K562 (cell line): ENCODE results near the gene CRB2. TPM values are rescaled to one million over a fixed set of nuclear protein-coding genes. Genes with fewer than 3 reads are reported as not detected.

Experiments
- COPS2 ChIP-seq: fragments of 450-650 bp; conservative IDR thresholded peaks from 2 replicates; pipeline ENCODE4 v1.6.1; 2016; ENCODE audit warnings: mild to moderate bottlenecking, moderate library complexity
- ERF ChIP-seq: fragments of 450-650 bp; formaldehyde crosslinking; IDR thresholded peaks from 2 replicates; pipeline ENCODE4 v1.4.0; 2020; ENCODE audit warnings: mild to moderate bottlenecking, mixed read lengths
- ETV1 ChIP-seq: fragments of 450-650 bp; conservative IDR thresholded peaks from 2 replicates; pipeline ENCODE4 v1.6.1; 2016; ENCODE audit warnings: missing genetic modification characterization, control low read depth, low read depth, missing compliant biosample characterization
- HLTF ChIP-seq: fragments of 450-650 bp; IDR thresholded peaks from 2 replicates; pipeline ENCODE4 v1.6.1; 2016
- HNRNPLL ChIP-seq: fragments of 200-400 bp; formaldehyde crosslinking; IDR thresholded peaks from 2 replicates; pipeline ENCODE4 v1.6.1; 2017; ENCODE audit warnings: low read length, low read depth, mild to moderate bottlenecking; ENCODE audit not compliant: poor library complexity, severe bottlenecking
- MAFF ChIP-seq: IDR thresholded peaks from 2 replicates; pipeline ENCODE4 v1.6.1; 2012; ENCODE audit warnings: low read length, improper control_type of control experiment
- MAZ ChIP-seq, 2 experiments: fragments of 450-650 bp in 1 of 2; sonication (generic) in 1 of 2; formaldehyde crosslinking; IDR thresholded peaks in 1 of 2; conservative IDR thresholded peaks in 1 of 2; 2 replicates each; pipeline versions ENCODE4 v1.4.0 to v1.5.0; 2020; ENCODE audit warnings: mild to moderate bottlenecking in 1 of 2, missing genetic modification reagents in 1 of 2
- MEIS2 ChIP-seq: fragments of 450-650 bp; IDR thresholded peaks from 2 replicates; pipeline ENCODE4 v1.6.1; 2014; ENCODE audit warnings: mild to moderate bottlenecking; ENCODE audit not compliant: partially characterized antibody
- NUFIP1 ChIP-seq: fragments of 450-650 bp; IDR thresholded peaks from 2 replicates; pipeline ENCODE4 v1.6.1; 2018; ENCODE audit not compliant: partially characterized antibody
- PCBP1 ChIP-seq: fragments of 200-400 bp; formaldehyde crosslinking; IDR thresholded peaks from 2 replicates; pipeline ENCODE4 v1.6.1; 2018; ENCODE audit warnings: mild to moderate bottlenecking, low read depth, low read length; ENCODE audit not compliant: poor library complexity, severe bottlenecking
- PRMT5 ChIP-seq: sonication (generic); formaldehyde crosslinking; IDR thresholded peaks from 2 replicates; pipeline ENCODE4 v1.5.0; 2020; ENCODE audit warnings: missing genetic modification reagents
- SIRT6 ChIP-seq: IDR thresholded peaks from one replicate; pipeline ENCODE4 v1.6.1; 2012; ENCODE audit warnings: low read depth, mild to moderate bottlenecking, control low read depth, inconsistent platforms, low read length, moderate library complexity
- SIX5 ChIP-seq, 2 experiments: IDR thresholded peaks; 2 replicates each; pipeline ENCODE4 v1.6.1; 2011; ENCODE audit warnings: low read length in 2 of 2, borderline replicate concordance in 1 of 2, low read depth in 1 of 2, mild to moderate bottlenecking in 1 of 2, moderate library complexity in 1 of 2; ENCODE audit not compliant: insufficient read depth in 1 of 2
- SMC3 ChIP-seq: conservative IDR thresholded peaks from 2 replicates; pipeline ENCODE4 v1.6.1; 2011; ENCODE audit warnings: low read depth, low read length, improper control_type of control experiment; ENCODE audit not compliant: insufficient read depth
- TARDBP ChIP-seq: fragments of 450-650 bp; IDR thresholded peaks from 2 replicates; pipeline ENCODE4 v1.6.1; 2016
- TCFL5 ChIP-seq: fragments of 250-450 bp; sonication (Bioruptor Pico); conservative IDR thresholded peaks from 2 replicates; pipeline ENCODE4 v1.6.1; 2021; ENCODE audit warnings: mild to moderate bottlenecking, moderate library complexity, matching md5 sums
- U2AF2 ChIP-seq: fragments of 200-400 bp; formaldehyde crosslinking; optimal IDR thresholded peaks from 2 replicates; pipeline ENCODE3; 2017; ENCODE audit warnings: low read depth, mild to moderate bottlenecking, low read length
- ZNF140 ChIP-seq: fragments of 250-450 bp; sonication (Bioruptor Pico); IDR thresholded peaks from 2 replicates; pipeline ENCODE4 v1.8.0; 2021; ENCODE audit warnings: moderate library complexity, mild to moderate bottlenecking, inconsistent platforms
- ZNF224 ChIP-seq: sonication (generic); formaldehyde crosslinking; IDR thresholded peaks from 2 replicates; pipeline ENCODE4 v1.8.0; 2022; ENCODE audit warnings: mild to moderate bottlenecking, missing genetic modification reagents
- polyA plus RNA-seq, 8 experiments: library from polyadenylated mRNA; depleted of rRNA in 4 of 8; stranded (reverse) in 5 of 8; unstranded in 3 of 8; fragments of >200 nt; fragmentation: Nextera tagmentation in 2 of 8; fragmentation: Illumina TruSeq in 1 of 8; extraction: Ambion mirVana in 2 of 8; extraction: Trizol in 1 of 8; gene quantifications; 2 replicates each; pipeline versions ENCODE4 v1.2.1 to v1.2.3, GENCODE V29; 2011 to 2014; ENCODE audit warnings: inconsistent platforms in 1 of 8, missing spikeins in 1 of 8
- total RNA-seq, 7 experiments: library from RNA; depleted of rRNA in 6 of 7; stranded (reverse); fragments of >200 nt in 6 of 7; fragmentation: Illumina TruSeq in 2 of 7; extraction: Trizol in 2 of 7; gene quantifications; 2 replicates each; pipeline versions ENCODE4 v1.2.1 to v1.2.3, GENCODE V29; 2011 to 2021; ENCODE audit warnings: low replicate concordance in 1 of 7
- TF ChIP-seq, protein P1 (sequence below), 2 experiments: fragments of 450-650 bp; conservative IDR thresholded peaks; 2 replicates each; pipeline ENCODE4 v1.6.1; 2017; ENCODE audit warnings: mild to moderate bottlenecking in 2 of 2, moderate library complexity in 2 of 2
- TF ChIP-seq, protein P2 (sequence below): fragments of 250-450 bp; sonication (Bioruptor Pico); IDR thresholded peaks from 2 replicates; pipeline ENCODE4 v1.8.0; 2022; ENCODE audit warnings: moderate library complexity, mild to moderate bottlenecking, inconsistent platforms
- TF ChIP-seq, protein P3 (sequence below), 2 experiments: fragments of 200-800 bp in 1 of 2; sonication (Bioruptor generic) in 1 of 2; sonication (generic) in 1 of 2; formaldehyde crosslinking in 1 of 2; IDR thresholded peaks in 1 of 2; conservative IDR thresholded peaks in 1 of 2; 2 replicates each; pipeline versions ENCODE4 v1.5.0 to v1.6.1; 2016 to 2020; ENCODE audit warnings: missing compliant biosample characterization in 1 of 2, missing genetic modification characterization in 1 of 2, missing genetic modification reagents in 1 of 2
- TF ChIP-seq, protein P4 (sequence below): fragments of 250-450 bp; sonication (Bioruptor Pico); IDR thresholded peaks from 2 replicates; pipeline ENCODE4 v1.8.0; 2021; ENCODE audit warnings: moderate library complexity, mild to moderate bottlenecking, inconsistent platforms
- TF ChIP-seq, protein P5 (sequence below): fragments of 450-650 bp; IDR thresholded peaks from 2 replicates; pipeline ENCODE4 v1.6.1; 2018; ENCODE audit warnings: mild to moderate bottlenecking, low read depth; ENCODE audit not compliant: partially characterized antibody

Gene CRB2
- total and polyA plus RNA-seq, 9 of the 15 experiments (the other 6 are each of a cell fraction or from before 2014, with no cell fraction given), result 0.13 to 1.2 (median 0.25) TPM; not detected in 2

DNA sequence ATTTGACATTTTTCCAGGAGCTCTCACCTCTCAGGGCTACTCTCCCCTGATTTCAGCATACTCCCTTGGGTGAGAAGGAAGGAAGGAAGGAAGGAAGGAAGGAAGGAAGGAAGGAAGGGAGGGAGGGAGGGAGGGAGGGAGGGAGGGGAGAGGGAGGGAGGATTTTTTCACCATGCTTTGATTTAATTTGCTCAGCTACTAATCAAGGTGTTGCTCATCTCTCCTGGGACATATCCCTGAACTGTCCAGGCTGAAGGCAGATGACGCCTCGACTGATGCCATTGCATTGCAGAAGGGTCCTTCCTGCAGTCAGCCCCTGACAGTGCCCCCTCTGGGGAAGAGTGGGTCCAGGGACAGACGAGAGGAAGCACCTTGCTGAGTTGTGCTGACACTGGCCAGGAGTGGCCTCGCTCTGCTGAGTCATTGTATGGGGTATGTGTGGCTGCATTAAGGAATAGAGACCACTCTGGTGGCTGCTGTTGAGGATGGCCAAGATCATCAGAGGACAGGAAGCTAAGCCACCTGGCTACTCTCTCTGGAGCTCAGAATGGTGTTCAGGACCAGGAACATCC lies 43.6 kb upstream of the CRB2 start (continued):
- TF ChIP-seq, protein P1, sequence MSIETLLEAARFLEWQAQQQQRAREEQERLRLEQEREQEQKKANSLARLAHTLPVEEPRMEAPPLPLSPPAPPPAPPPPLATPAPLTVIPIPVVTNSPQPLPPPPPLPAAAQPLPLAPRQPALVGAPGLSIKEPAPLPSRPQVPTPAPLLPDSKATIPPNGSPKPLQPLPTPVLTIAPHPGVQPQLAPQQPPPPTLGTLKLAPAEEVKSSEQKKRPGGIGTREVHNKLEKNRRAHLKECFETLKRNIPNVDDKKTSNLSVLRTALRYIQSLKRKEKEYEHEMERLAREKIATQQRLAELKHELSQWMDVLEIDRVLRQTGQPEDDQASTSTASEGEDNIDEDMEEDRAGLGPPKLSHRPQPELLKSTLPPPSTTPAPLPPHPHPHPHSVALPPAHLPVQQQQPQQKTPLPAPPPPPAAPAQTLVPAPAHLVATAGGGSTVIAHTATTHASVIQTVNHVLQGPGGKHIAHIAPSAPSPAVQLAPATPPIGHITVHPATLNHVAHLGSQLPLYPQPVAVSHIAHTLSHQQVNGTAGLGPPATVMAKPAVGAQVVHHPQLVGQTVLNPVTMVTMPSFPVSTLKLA (conservative IDR thresholded peaks at IDR 0.05), result no peak
- TF ChIP-seq TCFL5 (CRISPR knock-in tag) (no peak), HNRNPLL (no peak), ZNF140 (CRISPR knock-in tag) (no peak), TARDBP (no peak), COPS2 (no peak), ETV1 (tag) (no peak), MAFF (peak; percentile 46; the same call in 1 of the 2 replicates), HLTF (no peak), PCBP1 (peak; percentile 35), ERF (CRISPR knock-in tag) (no peak), PRMT5 (no peak), NUFIP1 (no peak), SIX5 (IDR thresholded peaks at IDR 0.05; ENCODE audit: borderline replicate concordance in 1 of 2, insufficient read depth in 1 of 2, low read depth in 1 of 2, low read length in 2 of 2) (no peak), SMC3 (no peak), U2AF2 (no peak), MEIS2 (no peak), ZNF224 (CRISPR knock-in tag) (no peak), MAZ (CRISPR knock-in tag; conservative IDR thresholded peaks at IDR 0.05 in 1 of 2, IDR thresholded peaks at IDR 0.05 in 1 of 2) (no peak), SIRT6 (no peak)
- TF ChIP-seq, protein P2, sequence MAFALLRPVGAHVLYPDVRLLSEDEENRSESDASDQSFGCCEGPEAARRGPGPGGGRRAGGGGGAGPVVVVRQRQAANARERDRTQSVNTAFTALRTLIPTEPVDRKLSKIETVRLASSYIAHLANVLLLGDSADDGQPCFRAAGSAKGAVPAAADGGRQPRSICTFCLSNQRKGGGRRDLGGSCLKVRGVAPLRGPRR (CRISPR knock-in tag), result no peak
- TF ChIP-seq, protein P3, sequence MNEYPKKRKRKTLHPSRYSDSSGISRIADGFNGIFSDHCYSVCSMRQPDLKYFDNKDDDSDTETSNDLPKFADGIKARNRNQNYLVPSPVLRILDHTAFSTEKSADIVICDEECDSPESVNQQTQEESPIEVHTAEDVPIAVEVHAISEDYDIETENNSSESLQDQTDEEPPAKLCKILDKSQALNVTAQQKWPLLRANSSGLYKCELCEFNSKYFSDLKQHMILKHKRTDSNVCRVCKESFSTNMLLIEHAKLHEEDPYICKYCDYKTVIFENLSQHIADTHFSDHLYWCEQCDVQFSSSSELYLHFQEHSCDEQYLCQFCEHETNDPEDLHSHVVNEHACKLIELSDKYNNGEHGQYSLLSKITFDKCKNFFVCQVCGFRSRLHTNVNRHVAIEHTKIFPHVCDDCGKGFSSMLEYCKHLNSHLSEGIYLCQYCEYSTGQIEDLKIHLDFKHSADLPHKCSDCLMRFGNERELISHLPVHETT (CRISPR knock-in tag; conservative IDR thresholded peaks at IDR 0.05 in 1 of 2, IDR thresholded peaks at IDR 0.05 in 1 of 2), result no peak
- TF ChIP-seq, protein P4, sequence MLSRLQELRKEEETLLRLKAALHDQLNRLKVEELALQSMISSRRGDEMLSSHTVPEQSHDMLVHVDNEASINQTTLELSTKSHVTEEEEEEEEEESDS (CRISPR knock-in tag), result no peak
- TF ChIP-seq, protein P5, sequence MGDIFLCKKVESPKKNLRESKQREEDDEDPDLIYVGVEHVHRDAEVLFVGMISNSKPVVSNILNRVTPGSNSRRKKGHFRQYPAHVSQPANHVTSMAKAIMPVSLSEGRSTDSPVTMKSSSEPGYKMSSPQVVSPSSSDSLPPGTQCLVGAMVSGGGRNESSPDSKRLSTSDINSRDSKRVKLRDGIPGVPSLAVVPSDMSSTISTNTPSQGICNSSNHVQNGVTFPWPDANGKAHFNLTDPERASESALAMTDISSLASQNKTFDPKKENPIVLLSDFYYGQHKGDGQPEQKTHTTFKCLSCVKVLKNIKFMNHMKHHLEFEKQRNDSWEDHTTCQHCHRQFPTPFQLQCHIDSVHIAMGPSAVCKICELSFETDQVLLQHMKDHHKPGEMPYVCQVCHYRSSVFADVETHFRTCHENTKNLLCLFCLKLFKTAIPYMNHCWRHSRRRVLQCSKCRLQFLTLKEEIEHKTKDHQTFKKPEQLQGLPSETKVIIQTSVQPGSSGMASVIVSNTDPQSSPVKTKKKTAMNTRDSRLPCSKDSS, result no peak
